ENCODE results near the gene ARHGEF33. TPM values are rescaled to one million over a fixed set of nuclear protein-coding genes. Genes with fewer than 3 reads are reported as not detected.

Gene ARHGEF33
- total and polyA plus RNA-seq, 3 experiments from 2014 or later = 0.22 to 0.39 TPM; not detected in 1

- Mint-ChIP-seq H3K27me3 (peaks cover 0 to 5% of the 10 kb centered on the region in 2 donors), H3K4me1 (no peaks in the 10 kb centered on the region), H3K4me3 (no peak overlapping the region), H3K36me3 (no peaks in the 10 kb centered on the region), H3K27ac (peak overlapping the region in 1 of 8 donors; percentile 25), H3K9me3 (no peaks in the 10 kb centered on the region)
- Histone ChIP-seq H3K27me3 (ENCODE audit: insufficient read depth, low read length, poor library complexity, severe bottlenecking) (no peaks in the 10 kb centered on the region), H3K9me3 (ENCODE audit: low read length) (no peaks in the 10 kb centered on the region), H3K4me3 (ENCODE audit: low read length) (no peak overlapping the region), H3K36me3 (ENCODE audit: insufficient read depth, low read length) (no peaks in the 10 kb centered on the region), H3K27ac (ENCODE audit: low read depth, low read length) (no peak overlapping the region), H3K4me1 (ENCODE audit: insufficient read depth, low read length) (no peaks in the 10 kb centered on the region)
- ChIA-PET CTCF (no interaction called here), POLR2A (no interaction called here)
- DNase-seq = no peak
These were observed 8.6 kb downstream of the ARHGEF33 start for GRCh38 chr2:38898256-38898655.

DNA sequence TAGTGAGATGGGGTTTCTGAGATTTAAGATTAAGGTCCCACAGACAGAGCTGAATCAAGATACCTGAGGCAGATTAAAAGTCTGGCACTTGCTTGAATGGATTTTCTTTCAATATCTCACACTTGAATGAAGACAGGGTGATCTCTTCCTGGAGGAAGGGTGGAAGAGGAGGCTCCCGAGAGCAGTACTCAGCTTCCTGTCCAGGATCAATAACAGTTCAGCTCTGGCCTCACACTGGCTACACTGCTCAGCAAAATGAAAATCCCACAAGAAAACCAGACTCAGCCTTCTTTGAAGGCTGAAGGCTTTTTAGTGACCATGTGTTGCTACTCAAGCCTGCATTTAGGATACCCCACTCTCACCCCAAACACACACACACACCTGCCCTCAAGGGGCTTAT, 11.1 kb downstream of the ARHGEF33 start:
- H3K4me1 Mint-ChIP-seq = no peaks in the 10 kb centered on the region
- no peaks in the 10 kb centered on the region for H3K9me3 Mint-ChIP-seq
- no peak overlapping the region for H3K27ac Mint-ChIP-seq
- H3K27me3 ChIP-seq (ENCODE audit: insufficient read depth, low read length, poor library complexity, severe bottlenecking) = no peaks in the 10 kb centered on the region
- H3K36me3 Mint-ChIP-seq = no peaks in the 10 kb centered on the region
- no peaks in the 10 kb centered on the region for H3K4me1 ChIP-seq (ENCODE audit: insufficient read depth, low read length)
- DNase-seq = no peak
- no peak overlapping the region for H3K4me3 ChIP-seq (ENCODE audit: low read length)
- no peaks in the 10 kb centered on the region for H3K36me3 ChIP-seq (ENCODE audit: insufficient read depth, low read length)
- H3K9me3 ChIP-seq (ENCODE audit: low read length) = no peaks in the 10 kb centered on the region
- peaks cover 0 to 5% of the 10 kb centered on the region in 2 donors for H3K27me3 Mint-ChIP-seq
- no peak overlapping the region for H3K4me3 Mint-ChIP-seq
- ChIA-PET CTCF (no interaction called here), POLR2A (no interaction called here)
- H3K27ac ChIP-seq (ENCODE audit: low read depth, low read length) = no peak overlapping the region

- Mint-ChIP-seq H3K9me3 (no peaks in the 10 kb centered on the region), H3K36me3 (no peaks in the 10 kb centered on the region), H3K27me3 (no peaks in the 10 kb centered on the region), H3K27ac (no peak overlapping the region), H3K4me3 (no peak overlapping the region), H3K4me1 (peaks cover 0 to 5% (median 0%) of the 10 kb centered on the region in 3 donors)
- DNase-seq = no peak
- H3K36me3 ChIP-seq (ENCODE audit: insufficient read depth, low read length) = no peaks in the 10 kb centered on the region
- no peaks in the 10 kb centered on the region for H3K4me1 ChIP-seq (ENCODE audit: insufficient read depth, low read length)
- CTCF ChIA-PET = no interaction called here
- POLR2A ChIA-PET = no interaction called here
- no peaks in the 10 kb centered on the region for H3K9me3 ChIP-seq (ENCODE audit: low read length)
- no peak overlapping the region for H3K27ac ChIP-seq (ENCODE audit: low read depth, low read length)
- H3K4me3 ChIP-seq (ENCODE audit: low read length) = no peak overlapping the region
- H3K27me3 ChIP-seq (ENCODE audit: insufficient read depth, low read length, poor library complexity, severe bottlenecking) = no peaks in the 10 kb centered on the region
These were observed 15.6 kb downstream of the ARHGEF33 start for GRCh38 chr2:38905251-38905650.

- Histone ChIP-seq H3K36me3 (ENCODE audit: insufficient read depth, low read length) (no peaks in the 10 kb centered on the region), H3K4me3 (ENCODE audit: low read length) (no peak overlapping the region), H3K27ac (ENCODE audit: low read depth, low read length) (no peak overlapping the region), H3K9me3 (ENCODE audit: low read length) (no peaks in the 10 kb centered on the region), H3K4me1 (ENCODE audit: insufficient read depth, low read length) (no peaks in the 10 kb centered on the region), H3K27me3 (ENCODE audit: insufficient read depth, low read length, poor library complexity, severe bottlenecking) (no peaks in the 10 kb centered on the region)
- Mint-ChIP-seq H3K27ac (no peak overlapping the region), H3K27me3 (no peaks in the 10 kb centered on the region), H3K9me3 (no peaks in the 10 kb centered on the region), H3K4me3 (no peak overlapping the region), H3K4me1 (peaks cover 0 to 5% (median 0%) of the 10 kb centered on the region in 3 donors), H3K36me3 (no peaks in the 10 kb centered on the region)
- no peak for DNase-seq
- ChIA-PET CTCF (no interaction called here), POLR2A (no interaction called here)
These were observed 17.6 kb downstream of the ARHGEF33 start for GRCh38 chr2:38907242-38907641.

- Mint-ChIP-seq H3K36me3 (no peaks in the 10 kb centered on the region), H3K27me3 (no peaks in the 10 kb centered on the region), H3K9me3 (no peaks in the 10 kb centered on the region), H3K27ac (peak overlapping the region in 2 of 8 donors; percentile 12 to 71), H3K4me1 (peaks cover 0 to 5% (median 0%) of the 10 kb centered on the region in 3 donors), H3K4me3 (no peak overlapping the region)
- Histone ChIP-seq H3K27ac (ENCODE audit: low read depth, low read length) (no peak overlapping the region), H3K36me3 (ENCODE audit: insufficient read depth, low read length) (no peaks in the 10 kb centered on the region), H3K4me1 (ENCODE audit: insufficient read depth, low read length) (no peaks in the 10 kb centered on the region), H3K9me3 (ENCODE audit: low read length) (no peaks in the 10 kb centered on the region), H3K27me3 (ENCODE audit: insufficient read depth, low read length, poor library complexity, severe bottlenecking) (no peaks in the 10 kb centered on the region), H3K4me3 (ENCODE audit: low read length) (no peak overlapping the region)
- POLR2A ChIA-PET = no interaction called here
- CTCF ChIA-PET = no interaction called here
- no peak for DNase-seq
These were observed 18.3 kb downstream of the ARHGEF33 start for GRCh38 chr2:38907743-38908562.

- Histone ChIP-seq H3K4me3 (ENCODE audit: low read length) (no peak overlapping the region), H3K27me3 (ENCODE audit: insufficient read depth, low read length, poor library complexity, severe bottlenecking) (no peaks in the 10 kb centered on the region), H3K9me3 (ENCODE audit: low read length) (no peaks in the 10 kb centered on the region), H3K4me1 (ENCODE audit: insufficient read depth, low read length) (no peaks in the 10 kb centered on the region), H3K27ac (ENCODE audit: low read depth, low read length) (no peak overlapping the region), H3K36me3 (ENCODE audit: insufficient read depth, low read length) (no peaks in the 10 kb centered on the region)
- Mint-ChIP-seq H3K36me3 (no peaks in the 10 kb centered on the region), H3K27ac (no peak overlapping the region), H3K4me3 (no peak overlapping the region), H3K9me3 (no peaks in the 10 kb centered on the region), H3K27me3 (no peaks in the 10 kb centered on the region), H3K4me1 (peaks cover 0 to 5% (median 0%) of the 10 kb centered on the region in 3 donors)
- DNase-seq = no peak
- POLR2A ChIA-PET = no interaction called here
- CTCF ChIA-PET = no interaction called here
These were observed 20.2 kb downstream of the ARHGEF33 start for GRCh38 chr2:38909872-38910271.

GRCh38 chr2:38911191-38911590, 21.5 kb downstream of the ARHGEF33 start:
- no peak overlapping the region for H3K27ac ChIP-seq (ENCODE audit: low read depth, low read length)
- DNase-seq = no peak
- CTCF ChIA-PET = no interaction called here
- H3K9me3 Mint-ChIP-seq = no peaks in the 10 kb centered on the region
- no peaks in the 10 kb centered on the region for H3K9me3 ChIP-seq (ENCODE audit: low read length)
- H3K27me3 ChIP-seq (ENCODE audit: insufficient read depth, low read length, poor library complexity, severe bottlenecking) = no peaks in the 10 kb centered on the region
- POLR2A ChIA-PET = no interaction called here
- H3K4me1 ChIP-seq (ENCODE audit: insufficient read depth, low read length) = no peaks in the 10 kb centered on the region
- H3K36me3 ChIP-seq (ENCODE audit: insufficient read depth, low read length) = no peaks in the 10 kb centered on the region
- no peak overlapping the region for H3K27ac Mint-ChIP-seq
- H3K4me1 Mint-ChIP-seq = peaks cover 0 to 5% (median 0%) of the 10 kb centered on the region in 3 donors
- no peak overlapping the region for H3K4me3 ChIP-seq (ENCODE audit: low read length)
- no peaks in the 10 kb centered on the region for H3K36me3 Mint-ChIP-seq
- H3K4me3 Mint-ChIP-seq = no peak overlapping the region
- no peaks in the 10 kb centered on the region for H3K27me3 Mint-ChIP-seq

GRCh38 chr2:38912619-38913018, 22.9 kb downstream of the ARHGEF33 start:
- peaks cover under 1 to 3% of the 10 kb centered on the region in 2 donors for H3K27me3 Mint-ChIP-seq
- CTCF ChIA-PET = interaction anchor here (0.6 kb wide), 1 partner anchor 35 kb away, joined by 3 read pairs; no protein-coding TSS in a partner anchor
- POLR2A ChIA-PET = no interaction called here

More at GRCh38 chr2:38912619-38913018, 22.9 kb downstream of the ARHGEF33 start:
- Histone ChIP-seq H3K9me3 (ENCODE audit: low read length) (no peaks in the 10 kb centered on the region), H3K27me3 (ENCODE audit: insufficient read depth, low read length, poor library complexity, severe bottlenecking) (no peaks in the 10 kb centered on the region), H3K36me3 (ENCODE audit: insufficient read depth, low read length) (no peaks in the 10 kb centered on the region), H3K4me1 (ENCODE audit: insufficient read depth, low read length) (no peaks in the 10 kb centered on the region), H3K27ac (ENCODE audit: low read depth, low read length) (no peak overlapping the region), H3K4me3 (ENCODE audit: low read length) (no peak overlapping the region)
- DNase-seq = no peak
- no peak overlapping the region for H3K4me3 Mint-ChIP-seq
- H3K9me3 Mint-ChIP-seq = no peaks in the 10 kb centered on the region
- H3K36me3 Mint-ChIP-seq = no peaks in the 10 kb centered on the region
- no peak overlapping the region for H3K27ac Mint-ChIP-seq
- H3K4me1 Mint-ChIP-seq = peaks cover 0 to 5% (median 0%) of the 10 kb centered on the region in 3 donors
